ENCODE data around the gene TAOK1.

The TAOK1 gene

DNA sequence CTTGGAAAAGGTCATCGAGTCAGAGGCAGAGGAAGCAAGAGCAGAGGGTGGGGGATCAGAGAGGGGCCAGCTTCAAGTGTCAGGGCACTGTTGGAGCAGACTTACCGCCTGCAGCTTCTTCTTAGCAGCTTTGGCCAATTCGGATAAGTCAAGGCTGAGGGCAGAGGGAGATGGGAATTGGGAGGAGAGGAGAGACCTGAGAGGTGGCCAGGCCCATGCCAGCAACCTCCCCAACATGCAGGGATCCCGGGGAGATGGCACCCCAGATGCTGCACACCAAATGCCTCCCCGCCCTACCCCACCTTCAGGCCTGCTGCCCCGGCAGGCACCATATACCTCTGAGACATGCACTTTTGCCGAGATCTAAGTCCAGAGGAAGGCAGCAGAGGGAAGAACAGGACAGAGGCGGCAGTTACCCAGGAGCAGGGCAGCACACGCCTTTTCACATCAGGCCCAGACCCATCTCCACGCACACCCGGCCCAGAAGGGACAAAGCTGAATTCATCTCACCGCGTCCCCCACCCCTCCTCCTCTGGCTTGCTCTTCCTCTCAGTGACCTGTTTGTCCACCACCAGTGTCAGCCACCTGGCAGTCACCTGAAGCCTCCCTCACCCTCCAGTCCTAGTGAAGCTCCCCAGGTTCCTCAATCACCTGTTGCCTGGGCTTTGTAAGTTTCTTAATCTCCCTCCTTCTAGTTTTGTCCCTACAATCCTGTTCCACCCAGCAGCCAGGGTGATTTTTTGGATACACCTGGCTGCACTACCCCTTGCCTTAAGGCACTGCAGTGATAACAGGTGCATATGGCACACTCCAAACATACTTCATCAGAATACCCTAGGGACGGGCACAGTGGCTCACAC, 188.7 kb downstream of the TAOK1 start:
- Histone ChIP-seq H3K4me3 (ENCODE audit: low read depth, low read length) (no peak overlapping the region), H3K4me1 (ENCODE audit: control insufficient read depth, insufficient read depth, low read length) (peaks cover under 1% of the 10 kb centered on the region; the same call in 1 of the 2 replicates), H3K36me3 (ENCODE audit: control insufficient read depth, insufficient read depth, low read length) (peaks cover 70% of the 10 kb centered on the region), H3K27me3 (ENCODE audit: control insufficient read depth, insufficient read depth, low read length) (no peaks in the 10 kb centered on the region), H3K9ac (ENCODE audit: low read length) (no peak overlapping the region), H3K27ac (ENCODE audit: low read depth, low read length) (no peak overlapping the region), H3K9me3 (ENCODE audit: control insufficient read depth, insufficient read depth, low read depth, low read length) (0 out of 2 replicates have a peak, but pooled peaks cover 5% of the 10 kb centered on the region)

DNA sequence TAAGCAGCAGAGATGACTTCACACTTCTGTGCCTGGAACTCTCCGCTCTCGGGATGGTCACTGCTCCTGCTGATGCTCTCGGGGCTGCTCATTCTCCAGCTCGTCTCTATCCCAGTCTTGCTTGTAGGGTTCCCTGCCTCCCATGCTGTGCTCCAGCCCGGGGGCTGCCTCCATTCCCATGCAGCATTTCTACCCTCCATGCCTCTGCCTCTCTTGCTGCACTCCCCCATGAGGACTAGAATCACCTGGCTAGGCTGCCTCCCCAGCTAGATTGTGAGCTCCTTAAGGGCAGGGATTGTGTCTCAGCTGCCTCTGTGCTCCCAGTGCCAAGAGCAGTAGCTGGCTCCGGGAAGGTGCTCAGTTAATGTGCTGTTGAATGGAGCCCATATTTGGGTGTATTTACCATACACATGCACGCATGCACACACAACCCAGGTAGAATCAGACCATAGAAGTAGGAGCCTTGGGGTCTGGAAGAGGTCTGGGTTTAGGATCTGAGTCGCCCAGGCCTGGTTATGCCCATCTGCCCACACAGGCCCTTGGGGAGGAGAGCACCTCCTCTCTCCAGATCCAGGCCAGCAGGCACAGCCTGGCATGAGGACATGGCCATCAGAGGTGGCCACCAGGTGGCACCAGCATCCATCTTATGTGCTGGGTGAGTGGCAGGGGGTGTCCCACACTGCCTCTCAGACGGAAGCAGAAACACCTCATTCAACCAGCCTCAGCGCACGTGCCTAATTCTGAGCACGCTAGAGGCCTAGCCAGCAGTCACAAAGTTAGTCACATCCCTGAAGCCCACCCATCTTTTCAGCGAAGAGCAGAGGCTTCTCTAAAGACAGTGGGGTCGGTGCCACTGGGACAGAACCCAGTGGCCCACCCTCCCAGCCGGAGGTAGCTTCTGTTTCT, 190.0 kb downstream of the TAOK1 start:
- Histone ChIP-seq H3K27me3 (ENCODE audit: control insufficient read depth, insufficient read depth, low read length) (no peaks in the 10 kb centered on the region), H3K36me3 (ENCODE audit: control insufficient read depth, insufficient read depth, low read length) (peaks cover 58% of the 10 kb centered on the region), H3K9me3 (ENCODE audit: control insufficient read depth, insufficient read depth, low read depth, low read length) (0 out of 2 replicates have a peak, but pooled peaks cover 5% of the 10 kb centered on the region), H3K9ac (ENCODE audit: low read length) (no peak overlapping the region), H3K4me1 (ENCODE audit: control insufficient read depth, insufficient read depth, low read length) (peaks cover 12% of the 10 kb centered on the region), H3K27ac (ENCODE audit: low read depth, low read length) (no peak overlapping the region), H3K4me3 (ENCODE audit: low read depth, low read length) (no peak overlapping the region)

DNA sequence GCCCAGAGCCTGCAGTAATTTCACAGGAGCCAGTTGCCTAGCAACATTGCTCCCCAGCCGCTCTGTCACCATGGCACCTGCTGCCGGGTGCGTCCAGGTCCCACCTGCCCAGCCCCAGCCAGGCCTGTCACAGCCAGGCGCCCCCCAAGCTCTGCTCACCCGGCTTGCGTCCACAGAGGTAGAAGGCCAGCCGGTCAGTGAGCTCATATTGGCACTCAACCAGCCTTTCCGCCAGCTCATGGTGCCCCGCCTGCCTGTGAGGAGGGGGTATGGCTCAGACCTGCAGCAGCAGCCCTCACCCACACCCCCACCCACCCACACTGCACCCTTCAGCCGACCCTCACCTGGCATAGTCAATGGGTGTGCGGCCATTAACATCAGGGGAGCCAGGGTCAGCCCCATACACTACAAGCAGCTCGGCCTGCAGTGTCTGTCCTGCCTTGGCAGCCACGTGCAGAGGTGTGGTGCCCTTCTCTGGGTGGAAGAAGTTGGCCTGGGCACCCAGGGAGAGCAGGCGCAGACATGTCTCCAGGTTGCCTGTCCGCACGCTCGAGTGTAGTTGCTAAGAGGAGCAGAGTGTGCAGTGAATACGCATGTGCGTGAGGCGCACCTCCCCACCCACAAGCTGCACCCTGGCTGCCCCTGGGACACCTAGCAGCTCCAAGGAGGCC, 191.6 kb downstream of the TAOK1 start:
- no peak overlapping the region for H3K9ac ChIP-seq (ENCODE audit: low read length)
- no peaks in the 10 kb centered on the region for H3K27me3 ChIP-seq (ENCODE audit: control insufficient read depth, insufficient read depth, low read length)
- H3K27ac ChIP-seq (ENCODE audit: low read depth, low read length) = no peak overlapping the region
- H3K36me3 ChIP-seq (ENCODE audit: control insufficient read depth, insufficient read depth, low read length) = peaks cover 42% of the 10 kb centered on the region
- H3K4me1 ChIP-seq (ENCODE audit: control insufficient read depth, insufficient read depth, low read length) = peaks cover 21% of the 10 kb centered on the region
- H3K4me3 ChIP-seq (ENCODE audit: low read depth, low read length) = no peak overlapping the region
- 0 out of 2 replicates have a peak, but pooled peaks cover 5% of the 10 kb centered on the region for H3K9me3 ChIP-seq (ENCODE audit: control insufficient read depth, insufficient read depth, low read depth, low read length)

DNA sequence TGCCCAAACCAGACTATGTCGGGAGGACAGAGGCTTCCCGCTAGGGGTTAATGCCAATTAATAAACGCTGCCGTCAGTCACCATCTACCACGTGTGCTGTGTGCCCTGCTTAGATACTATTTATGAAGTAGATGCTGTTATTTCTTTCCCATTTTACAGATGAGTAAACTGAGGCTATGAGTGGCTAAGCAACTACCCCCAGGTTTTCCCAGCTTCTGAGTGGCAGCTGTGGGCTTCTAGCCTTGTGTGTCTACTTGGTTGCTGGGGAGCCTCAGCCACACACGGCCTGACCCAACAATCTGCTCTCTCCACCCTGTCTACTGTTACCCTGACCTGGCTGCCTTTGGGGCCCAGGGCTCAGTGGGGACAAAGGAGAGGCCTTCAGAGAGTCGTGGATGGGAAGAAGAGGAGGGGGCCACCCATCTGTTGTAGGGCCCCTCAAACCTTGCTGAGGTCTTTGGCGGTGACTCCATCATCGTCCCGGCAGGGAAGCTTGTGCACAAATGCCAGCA, 192.1 kb downstream of the TAOK1 start:
- 0 out of 2 replicates have a peak, but pooled peaks cover 5% of the 10 kb centered on the region for H3K9me3 ChIP-seq (ENCODE audit: control insufficient read depth, insufficient read depth, low read depth, low read length)
- peaks cover 36% of the 10 kb centered on the region for H3K36me3 ChIP-seq (ENCODE audit: control insufficient read depth, insufficient read depth, low read length)
- H3K9ac ChIP-seq (ENCODE audit: low read length) = no peak overlapping the region
- no peak overlapping the region for H3K4me3 ChIP-seq (ENCODE audit: low read depth, low read length)
- no peaks in the 10 kb centered on the region for H3K27me3 ChIP-seq (ENCODE audit: control insufficient read depth, insufficient read depth, low read length)
- peaks cover 21% of the 10 kb centered on the region for H3K4me1 ChIP-seq (ENCODE audit: control insufficient read depth, insufficient read depth, low read length)
- no peak overlapping the region for H3K27ac ChIP-seq (ENCODE audit: low read depth, low read length)

DNA sequence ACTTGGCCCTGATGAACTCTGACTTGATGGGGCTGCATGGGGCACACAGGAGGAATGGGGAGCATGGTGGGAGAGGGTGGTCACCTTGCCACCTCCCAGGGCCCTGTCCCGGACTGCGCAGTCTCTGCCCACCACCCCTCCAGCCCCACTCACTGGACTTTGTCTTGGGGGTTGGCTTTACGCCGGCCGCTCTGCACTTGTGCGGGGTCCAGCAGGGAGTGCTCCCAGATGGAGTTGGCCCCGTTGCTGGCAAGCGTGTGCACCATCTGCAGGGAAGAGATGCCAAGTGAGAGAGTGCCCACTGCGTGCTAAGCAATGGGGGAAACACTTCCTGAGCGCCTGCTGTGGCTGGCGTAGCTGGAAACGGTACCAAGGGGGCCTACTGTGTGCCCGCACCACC, 192.6 kb downstream of the TAOK1 start:
- Histone ChIP-seq H3K4me3 (ENCODE audit: low read depth, low read length) (no peak overlapping the region), H3K27ac (ENCODE audit: low read depth, low read length) (no peak overlapping the region), H3K27me3 (ENCODE audit: control insufficient read depth, insufficient read depth, low read length) (no peaks in the 10 kb centered on the region), H3K9ac (ENCODE audit: low read length) (no peak overlapping the region), H3K4me1 (ENCODE audit: control insufficient read depth, insufficient read depth, low read length) (peaks cover 22% of the 10 kb centered on the region), H3K9me3 (ENCODE audit: control insufficient read depth, insufficient read depth, low read depth, low read length) (0 out of 2 replicates have a peak, but pooled peaks cover 5% of the 10 kb centered on the region), H3K36me3 (ENCODE audit: control insufficient read depth, insufficient read depth, low read length) (peaks cover 32% of the 10 kb centered on the region)

DNA sequence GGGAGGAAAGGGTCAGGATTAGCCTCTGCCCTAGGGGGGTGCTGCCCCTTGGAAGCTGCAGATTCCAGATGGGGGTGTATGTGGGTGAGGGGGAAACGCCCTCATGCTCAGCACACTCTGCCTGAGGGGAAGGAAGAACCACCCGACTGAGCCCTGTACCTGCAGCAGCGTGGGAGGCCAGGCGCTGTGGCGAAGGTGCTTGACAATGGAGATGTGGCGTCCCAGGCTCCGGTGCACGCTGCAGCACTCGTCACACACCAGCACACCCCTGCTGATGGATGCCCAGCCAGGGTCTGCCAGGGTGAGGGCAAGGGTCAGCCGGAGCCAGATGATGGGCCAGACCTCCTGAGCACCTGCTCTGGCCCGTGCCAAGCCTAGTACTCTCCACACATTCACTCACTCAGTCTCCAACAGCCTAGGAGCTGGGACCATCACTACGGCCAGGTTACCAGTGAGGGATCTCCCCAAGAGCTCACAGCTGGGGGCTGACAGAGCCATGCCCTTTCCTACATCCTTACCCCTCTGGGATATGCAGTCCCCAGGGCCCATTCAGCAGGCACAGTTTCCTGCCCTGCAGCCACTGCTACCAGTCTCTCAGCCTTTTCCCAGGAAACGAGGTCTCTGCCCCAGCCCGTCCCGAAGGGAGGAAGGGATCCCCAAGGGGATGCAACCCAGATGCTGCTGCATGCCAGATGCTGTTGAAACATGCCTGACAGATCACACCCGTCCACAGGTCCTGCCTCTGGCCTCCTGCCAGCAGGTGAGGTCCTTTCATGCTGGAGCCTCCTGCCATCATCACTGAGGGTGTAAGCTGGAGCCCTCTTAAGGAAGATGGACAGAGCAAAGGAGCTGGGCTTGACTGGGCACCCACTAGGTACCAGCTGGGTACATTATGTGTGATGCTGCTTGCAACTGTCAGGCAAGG, 193.4 kb downstream of the TAOK1 start:
- Histone ChIP-seq H3K27me3 (ENCODE audit: control insufficient read depth, insufficient read depth, low read length) (no peaks in the 10 kb centered on the region), H3K9me3 (ENCODE audit: control insufficient read depth, insufficient read depth, low read depth, low read length) (0 out of 2 replicates have a peak, but pooled peaks cover 5% of the 10 kb centered on the region), H3K4me1 (ENCODE audit: control insufficient read depth, insufficient read depth, low read length) (peaks cover 28% of the 10 kb centered on the region), H3K27ac (ENCODE audit: low read depth, low read length) (no peak overlapping the region), H3K9ac (ENCODE audit: low read length) (no peak overlapping the region), H3K4me3 (ENCODE audit: low read depth, low read length) (no peak overlapping the region), H3K36me3 (ENCODE audit: control insufficient read depth, insufficient read depth, low read length) (peaks cover 24% of the 10 kb centered on the region)

DNA sequence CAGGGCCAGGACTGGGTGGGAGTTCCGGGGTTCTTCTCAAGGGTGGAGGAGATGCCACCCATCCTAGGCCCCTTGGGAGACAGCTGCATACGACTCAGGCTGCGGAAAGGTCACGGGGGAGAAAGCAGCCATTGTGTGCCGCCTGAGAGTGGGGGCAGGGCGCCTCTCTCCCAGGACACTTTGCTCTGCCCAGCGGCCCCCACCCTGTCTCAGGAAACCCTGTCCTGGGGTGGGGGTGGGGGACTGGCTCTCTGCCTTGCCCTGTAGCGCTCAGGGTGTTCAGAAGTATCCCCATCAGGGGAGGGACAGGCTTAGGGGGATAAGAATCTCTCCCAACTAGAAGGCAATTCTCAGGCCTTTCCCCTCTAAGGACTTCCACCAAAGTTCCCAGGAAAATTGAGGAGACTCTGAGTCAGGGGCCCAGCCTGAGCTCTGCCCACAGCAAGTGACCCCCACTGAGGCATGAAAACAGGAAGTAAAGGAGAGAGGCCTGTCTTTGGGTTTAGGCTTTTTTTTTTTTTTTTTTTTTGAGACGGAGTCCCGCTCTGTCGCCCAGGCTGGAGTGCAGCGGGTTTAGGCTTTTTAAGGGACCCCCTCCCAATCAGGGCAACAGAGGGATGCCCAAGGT, 194.4 kb downstream of the TAOK1 start:
- 0 out of 2 replicates have a peak, but pooled peaks cover 5% of the 10 kb centered on the region for H3K9me3 ChIP-seq (ENCODE audit: control insufficient read depth, insufficient read depth, low read depth, low read length)
- H3K27me3 ChIP-seq (ENCODE audit: control insufficient read depth, insufficient read depth, low read length) = no peaks in the 10 kb centered on the region
- H3K36me3 ChIP-seq (ENCODE audit: control insufficient read depth, insufficient read depth, low read length) = peaks cover 17% of the 10 kb centered on the region
- H3K27ac ChIP-seq (ENCODE audit: low read depth, low read length) = no peak overlapping the region
- no peak overlapping the region for H3K9ac ChIP-seq (ENCODE audit: low read length)
- peaks cover 28% of the 10 kb centered on the region for H3K4me1 ChIP-seq (ENCODE audit: control insufficient read depth, insufficient read depth, low read length)
- no peak overlapping the region for H3K4me3 ChIP-seq (ENCODE audit: low read depth, low read length)

DNA sequence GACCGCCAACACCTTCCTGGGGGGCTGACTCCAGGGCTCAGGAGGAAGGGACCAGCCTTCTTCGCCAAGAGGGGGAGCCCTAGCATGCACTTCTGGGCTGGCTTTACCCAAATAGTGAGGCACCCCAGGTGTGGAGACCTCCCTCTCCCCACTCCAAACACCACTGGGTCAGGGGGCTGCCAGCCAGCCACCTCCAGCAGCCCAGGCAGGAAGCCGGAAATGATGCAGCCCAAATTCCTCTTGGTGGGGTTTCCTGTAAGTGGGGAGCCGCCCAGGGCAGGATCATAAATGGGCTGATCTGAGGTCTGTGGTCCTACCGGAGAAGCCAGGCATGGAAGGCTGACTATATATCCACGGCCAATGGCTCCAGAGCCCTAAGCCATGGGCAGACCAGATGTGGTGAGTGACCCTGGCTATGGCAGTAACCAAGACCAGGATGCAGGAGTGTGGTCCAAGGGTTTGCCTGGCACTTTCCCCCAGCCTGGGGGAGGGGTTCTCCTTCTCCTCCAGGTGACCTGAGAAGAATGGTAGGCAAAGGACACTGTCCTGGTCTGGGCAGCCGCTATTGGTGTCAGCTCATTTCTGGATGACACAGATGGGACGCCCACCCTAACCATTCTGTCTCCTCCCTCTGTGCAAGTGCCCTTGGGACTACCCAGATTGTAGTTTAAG, 195.1 kb downstream of the TAOK1 start:
- Histone ChIP-seq H3K4me3 (ENCODE audit: low read depth, low read length) (no peak overlapping the region), H3K9ac (ENCODE audit: low read length) (no peak overlapping the region), H3K36me3 (ENCODE audit: control insufficient read depth, insufficient read depth, low read length) (peaks cover 17% of the 10 kb centered on the region), H3K4me1 (ENCODE audit: control insufficient read depth, insufficient read depth, low read length) (peaks cover 34% of the 10 kb centered on the region), H3K9me3 (ENCODE audit: control insufficient read depth, insufficient read depth, low read depth, low read length) (0 out of 2 replicates have a peak, but pooled peaks cover 5% of the 10 kb centered on the region), H3K27me3 (ENCODE audit: control insufficient read depth, insufficient read depth, low read length) (peaks cover 3% of the 10 kb centered on the region; the same call in 1 of the 2 replicates), H3K27ac (ENCODE audit: low read depth, low read length) (no peak overlapping the region)

All from HUES6 (cell line).